HFFc6 (cell line): Measurements from ENCODE around the gene ADGRV1. TPM values are rescaled to one million over a fixed set of nuclear protein-coding genes. Genes with fewer than 3 reads are reported as not detected.

Experiments used
- DNase-seq: peaks from one replicate; pipeline ENCODE4 v3.0.0-alpha.2; 2018
- H3K27ac Mint-ChIP-seq: 2 replicates; pipeline ENCODE4 v1.8.0; 2020; ENCODE audit warnings: mild to moderate bottlenecking, mixed read lengths
- H3K27me3 Mint-ChIP-seq: 2 replicates; pipeline ENCODE4 v1.8.0; 2021; ENCODE audit warnings: mild to moderate bottlenecking, moderate library complexity, mixed read lengths; ENCODE audit not compliant: insufficient read depth
- H3K36me3 Mint-ChIP-seq: 2 replicates; pipeline ENCODE4 v1.8.0; 2021; ENCODE audit warnings: low read depth, mixed read lengths
- H3K4me1 Mint-ChIP-seq: 2 replicates; pipeline ENCODE4 v1.8.0; 2020; ENCODE audit warnings: low read depth, mixed read lengths
- H3K4me3 Mint-ChIP-seq: 2 replicates; pipeline ENCODE4 v1.8.0; 2020; ENCODE audit warnings: mild to moderate bottlenecking, moderate library complexity, mixed read lengths
- H3K9me3 Mint-ChIP-seq: 2 replicates; pipeline ENCODE4 v1.8.0; 2020; ENCODE audit warnings: mild to moderate bottlenecking, mixed read lengths
- CTCF ChIP-seq: fragments of 200-600 bp; sonication (generic); IDR thresholded peaks from 2 replicates; pipeline ENCODE4 v1.5.0; 2021; ENCODE audit warnings: antibody characterized with exemption, mild to moderate bottlenecking
- total RNA-seq, 6 experiments: library from RNA; stranded (reverse); fragmentation: NEBNext Ultra II Directional; extraction: Animal tissue kit (Norgen Biotek cat#: 25700); gene quantifications; 2 replicates in 1 of 6; 3 replicates in 5 of 6; pipeline ENCODE4 v1.2.3, GENCODE V29; 2021

ADGRV1 gene
- total RNA-seq, 6 experiments from 2014 or later = not detected

- Mint-ChIP-seq H3K9me3 (no peaks in the 10 kb centered on the region), H3K4me1 (peaks cover 53% of the 10 kb centered on the region), H3K4me3 (no peak overlapping the region), H3K27ac (no peak overlapping the region), H3K27me3 (no peaks in the 10 kb centered on the region), H3K36me3 (no peaks in the 10 kb centered on the region)
- no peak for TF ChIP-seq CTCF
- DNase-seq = no peak
Observed at GRCh38 chr5:91130759-91131158, 572.2 kb downstream of the ADGRV1 start.

GRCh38 chr5:91132550-91132949 is 574.0 kb downstream of the ADGRV1 start:
- Mint-ChIP-seq H3K27ac (no peak overlapping the region), H3K36me3 (no peaks in the 10 kb centered on the region), H3K27me3 (0 out of 2 replicates have a peak, but pooled peaks cover under 1% of the 10 kb centered on the region), H3K4me1 (peaks cover 45% of the 10 kb centered on the region), H3K9me3 (no peaks in the 10 kb centered on the region), H3K4me3 (no peak overlapping the region)
- TF ChIP-seq CTCF = no peak
- DNase-seq = no peak

GRCh38 chr5:91133183-91133582 is 574.6 kb downstream of the ADGRV1 start:
- Mint-ChIP-seq H3K27me3 (peaks cover 2% of the 10 kb centered on the region; the same call in 1 of the 2 replicates), H3K4me1 (peaks cover 38% of the 10 kb centered on the region), H3K9me3 (no peaks in the 10 kb centered on the region), H3K36me3 (no peaks in the 10 kb centered on the region), H3K27ac (no peak overlapping the region), H3K4me3 (no peak overlapping the region)
- no peak for DNase-seq
- TF ChIP-seq CTCF = no peak

GRCh38 chr5:91135475-91136248 is 577.1 kb downstream of the ADGRV1 start:
- Mint-ChIP-seq H3K27me3 (peaks cover 2% of the 10 kb centered on the region; the same call in 1 of the 2 replicates), H3K36me3 (no peaks in the 10 kb centered on the region), H3K4me1 (peaks cover 19% of the 10 kb centered on the region), H3K27ac (no peak overlapping the region), H3K4me3 (no peak overlapping the region), H3K9me3 (no peaks in the 10 kb centered on the region)
- no peak for DNase-seq
- TF ChIP-seq CTCF = no peak

GRCh38 chr5:91136271-91136670 is 577.7 kb downstream of the ADGRV1 start:
- Mint-ChIP-seq H3K4me3 (no peak overlapping the region), H3K27me3 (peaks cover 2% of the 10 kb centered on the region; the same call in 1 of the 2 replicates), H3K27ac (no peak overlapping the region), H3K9me3 (no peaks in the 10 kb centered on the region), H3K36me3 (no peaks in the 10 kb centered on the region), H3K4me1 (peaks cover 19% of the 10 kb centered on the region)
- TF ChIP-seq CTCF = no peak; the same call in 1 of the 2 replicates
- DNase-seq = no peak
